ENCODE results near the gene ZNF205.

Gene ZNF205

GRCh38 chr16:3094289-3095027 lies 17.9 kb upstream of the ZNF205 start:
- no peak overlapping the region for H3K27ac ChIP-seq
- H3K36me3 ChIP-seq (ENCODE audit: control insufficient read depth, insufficient read depth, low read length): no peaks in the 10 kb centered on the region
- H3K79me2 ChIP-seq: no peaks in the 10 kb centered on the region
- no peak overlapping the region for H3K4me3 ChIP-seq (ENCODE audit: low read depth, low read length)
- no peaks in the 10 kb centered on the region for H3K27me3 ChIP-seq (ENCODE audit: control insufficient read depth, insufficient read depth, low read length)
- TF ChIP-seq CTCF (IDR thresholded peaks at IDR 0.05): peak; percentile 44
- H3K9me3 ChIP-seq (ENCODE audit: control insufficient read depth, low read length): no peaks in the 10 kb centered on the region
- H3K4me1 ChIP-seq: peaks cover 2% of the 10 kb centered on the region
- H3K9ac ChIP-seq: no peak overlapping the region
- H3K4me2 ChIP-seq (ENCODE audit: low read length): no peak overlapping the region
- no peak overlapping the region for H2AFZ ChIP-seq

DNA sequence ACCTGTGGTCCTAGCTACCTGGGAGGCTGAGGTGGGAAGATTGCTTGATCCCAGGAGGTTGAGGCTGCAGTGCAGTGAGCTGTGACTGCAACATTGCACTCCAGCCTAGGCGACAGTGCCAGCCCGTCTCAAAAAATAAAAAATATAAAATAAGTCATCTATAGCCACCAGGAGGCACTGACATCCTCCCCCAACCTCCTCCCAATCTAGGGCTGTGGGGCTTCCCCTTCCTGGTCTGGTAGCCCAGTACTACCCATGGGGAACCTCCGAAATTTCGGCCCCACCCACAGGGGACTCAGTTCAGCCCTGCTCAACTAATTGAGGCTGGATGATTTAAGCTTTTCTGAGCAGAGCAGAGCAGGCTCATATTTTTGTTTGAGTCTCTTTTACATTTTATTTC lies 16.5 kb upstream of the ZNF205 start:
- Histone ChIP-seq H3K4me1 (peaks cover 9% of the 10 kb centered on the region), H2AFZ (no peak overlapping the region), H3K36me3 (ENCODE audit: control insufficient read depth, insufficient read depth, low read length) (no peaks in the 10 kb centered on the region), H3K9me3 (ENCODE audit: control insufficient read depth, low read length) (no peaks in the 10 kb centered on the region), H3K4me2 (ENCODE audit: low read length) (no peak overlapping the region), H3K9ac (no peak overlapping the region), H3K79me2 (no peaks in the 10 kb centered on the region), H3K4me3 (ENCODE audit: low read depth, low read length) (no peak overlapping the region), H3K27me3 (ENCODE audit: control insufficient read depth, insufficient read depth, low read length) (no peaks in the 10 kb centered on the region), H3K27ac (no peak overlapping the region)
- TF ChIP-seq CTCF (IDR thresholded peaks at IDR 0.05): no peak

DNA sequence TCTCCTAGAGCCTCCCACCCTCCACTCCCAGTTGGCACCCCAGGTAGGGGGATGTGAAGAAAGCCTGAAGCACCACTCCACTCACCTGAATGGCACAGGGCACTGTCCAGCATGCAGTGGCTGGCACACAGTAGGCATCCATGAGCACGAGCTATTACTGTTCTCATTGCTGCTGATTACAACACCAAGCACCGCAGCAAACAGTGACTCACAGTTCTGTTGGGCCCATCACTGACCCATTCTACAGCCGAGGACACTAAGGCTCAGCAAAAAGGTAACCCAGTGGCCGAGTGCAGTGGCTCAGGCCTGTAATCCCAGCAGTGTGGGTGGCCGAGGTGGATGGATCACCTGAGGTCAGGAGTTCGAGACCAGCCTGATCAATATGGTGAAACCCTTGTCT lies 16.0 kb upstream of the ZNF205 start:
- H3K4me2 ChIP-seq (ENCODE audit: low read length): no peak overlapping the region
- H3K9me3 ChIP-seq (ENCODE audit: control insufficient read depth, low read length): no peaks in the 10 kb centered on the region
- no peaks in the 10 kb centered on the region for H3K79me2 ChIP-seq
- no peaks in the 10 kb centered on the region for H3K27me3 ChIP-seq (ENCODE audit: control insufficient read depth, insufficient read depth, low read length)
- H3K9ac ChIP-seq: no peak overlapping the region
- no peaks in the 10 kb centered on the region for H3K36me3 ChIP-seq (ENCODE audit: control insufficient read depth, insufficient read depth, low read length)
- peaks cover 9% of the 10 kb centered on the region for H3K4me1 ChIP-seq
- no peak overlapping the region for H2AFZ ChIP-seq
- no peak overlapping the region for H3K27ac ChIP-seq
- no peak overlapping the region for H3K4me3 ChIP-seq (ENCODE audit: low read depth, low read length)
- TF ChIP-seq CTCF (IDR thresholded peaks at IDR 0.05): no peak

- H3K9ac ChIP-seq: no peak overlapping the region
- H2AFZ ChIP-seq: no peak overlapping the region
- H3K27me3 ChIP-seq (ENCODE audit: control insufficient read depth, insufficient read depth, low read length): no peaks in the 10 kb centered on the region
- H3K4me2 ChIP-seq (ENCODE audit: low read length): no peak overlapping the region
- H3K9me3 ChIP-seq (ENCODE audit: control insufficient read depth, low read length): no peaks in the 10 kb centered on the region
- no peak overlapping the region for H3K4me3 ChIP-seq (ENCODE audit: low read depth, low read length)
- TF ChIP-seq CTCF (IDR thresholded peaks at IDR 0.05): no peak
- H3K27ac ChIP-seq: no peak overlapping the region
- no peaks in the 10 kb centered on the region for H3K36me3 ChIP-seq (ENCODE audit: control insufficient read depth, insufficient read depth, low read length)
- peaks cover 9% of the 10 kb centered on the region for H3K4me1 ChIP-seq
- H3K79me2 ChIP-seq: no peaks in the 10 kb centered on the region
These were observed 15.1 kb upstream of the ZNF205 start for GRCh38 chr16:3097266-3097665.

Measured in parathyroid adenoma (tissue), 2 donors.